DMS53 treated with DMSO at 0.1 percent for 48 hours (cell line): Measurements from ENCODE around the gene FRMD7.

Source experiments
- DNase-seq: peaks from one replicate; lab custom pipeline; 2025; ENCODE audit not compliant: unreplicated experiment; lab: John Stamatoyannopoulos, UW

FRMD7 gene

DNA sequence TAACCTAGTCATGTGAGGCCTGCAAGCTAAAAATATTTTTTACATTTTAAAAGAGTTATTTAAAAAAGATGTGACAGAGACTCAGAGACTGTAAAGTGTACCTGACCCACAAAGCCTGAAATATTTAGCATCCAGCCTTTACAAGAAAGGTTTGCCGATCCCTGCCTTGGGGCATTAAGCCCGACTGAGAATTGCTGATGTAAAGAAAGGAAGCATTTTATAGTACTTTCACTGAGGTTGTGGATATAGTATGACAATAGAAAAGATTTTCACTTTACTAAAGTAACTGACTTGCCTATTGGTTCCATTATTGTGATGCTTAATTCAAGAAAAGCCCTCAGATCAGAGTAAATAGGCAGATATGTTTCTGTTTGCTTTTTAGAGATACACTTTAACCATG is 87.8 kb downstream of the FRMD7 start:
- DNase-seq = no peak

GRCh38 chrX:132037479-132037993 is 90.3 kb downstream of the FRMD7 start:
- DNase-seq = no peak

- DNase-seq = no peak
These were observed 93.2 kb downstream of the FRMD7 start for GRCh38 chrX:132034648-132035047.

DNA sequence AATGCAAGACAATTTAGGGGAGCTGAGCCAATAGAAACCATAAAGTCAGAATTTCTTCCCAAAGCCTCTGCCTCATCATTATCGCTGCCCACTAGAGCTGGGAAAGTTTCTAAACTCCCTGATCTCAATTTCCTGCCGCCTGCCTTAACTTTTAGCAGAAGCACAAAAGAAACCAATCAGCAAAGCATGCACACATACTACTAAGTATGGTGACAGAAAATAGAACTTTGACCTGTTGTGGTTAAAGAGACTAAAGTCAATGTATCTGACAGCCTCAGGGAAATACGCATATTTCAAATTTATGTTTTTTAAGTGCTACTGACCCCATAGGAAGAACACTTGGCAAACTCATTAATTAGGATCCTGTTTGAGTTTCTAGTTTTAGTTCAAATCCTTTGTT is 94.7 kb downstream of the FRMD7 start:
- DNase-seq = no peak

GRCh38 chrX:132031867-132032266 is 96.0 kb downstream of the FRMD7 start:
- DNase-seq = no peak

DNA sequence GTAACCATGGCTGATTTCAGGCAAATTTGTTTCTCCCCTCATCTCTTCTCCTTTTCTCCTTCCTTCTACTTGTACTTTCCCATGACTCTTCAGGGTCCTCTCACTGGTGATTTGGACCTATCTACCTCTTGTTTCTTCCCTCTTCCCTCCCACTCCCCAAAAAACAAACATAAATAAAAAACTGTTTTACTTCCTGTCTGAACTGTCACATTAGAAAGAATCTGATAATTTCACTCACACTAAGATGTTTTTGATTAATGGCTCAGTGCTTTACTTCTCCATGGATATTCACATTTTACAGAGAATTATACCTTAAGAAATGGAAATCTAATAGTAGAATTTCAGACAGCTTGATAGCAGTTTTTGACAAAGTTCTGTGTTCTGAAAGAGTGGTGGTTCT is 97.6 kb downstream of the FRMD7 start:
- no peak for DNase-seq
